ENCODE data around the gene ACE2.

ACE2 gene

DNA sequence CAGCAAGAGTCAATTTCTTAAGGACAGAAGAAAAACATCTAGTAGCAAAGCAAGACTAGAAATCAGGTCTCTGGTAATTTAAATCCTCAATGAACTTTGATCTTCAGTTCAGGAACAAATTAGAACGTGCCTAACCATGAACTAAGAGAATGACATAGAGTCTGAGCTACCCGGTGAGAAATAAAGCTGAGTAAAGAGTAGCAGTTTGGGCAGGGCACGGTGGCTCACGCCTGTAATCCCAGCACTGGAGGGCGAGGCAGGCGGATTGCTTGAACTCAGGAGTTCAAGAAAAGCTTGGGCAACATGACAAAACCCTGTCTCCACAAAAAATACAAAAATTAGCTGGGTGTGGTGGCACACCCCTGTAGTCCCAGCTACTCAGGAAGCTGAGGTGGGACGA lies 37.7 kb downstream of the ACE2 start:
- no peak overlapping the region for H3K27ac ChIP-seq
- TF ChIP-seq, protein P1, sequence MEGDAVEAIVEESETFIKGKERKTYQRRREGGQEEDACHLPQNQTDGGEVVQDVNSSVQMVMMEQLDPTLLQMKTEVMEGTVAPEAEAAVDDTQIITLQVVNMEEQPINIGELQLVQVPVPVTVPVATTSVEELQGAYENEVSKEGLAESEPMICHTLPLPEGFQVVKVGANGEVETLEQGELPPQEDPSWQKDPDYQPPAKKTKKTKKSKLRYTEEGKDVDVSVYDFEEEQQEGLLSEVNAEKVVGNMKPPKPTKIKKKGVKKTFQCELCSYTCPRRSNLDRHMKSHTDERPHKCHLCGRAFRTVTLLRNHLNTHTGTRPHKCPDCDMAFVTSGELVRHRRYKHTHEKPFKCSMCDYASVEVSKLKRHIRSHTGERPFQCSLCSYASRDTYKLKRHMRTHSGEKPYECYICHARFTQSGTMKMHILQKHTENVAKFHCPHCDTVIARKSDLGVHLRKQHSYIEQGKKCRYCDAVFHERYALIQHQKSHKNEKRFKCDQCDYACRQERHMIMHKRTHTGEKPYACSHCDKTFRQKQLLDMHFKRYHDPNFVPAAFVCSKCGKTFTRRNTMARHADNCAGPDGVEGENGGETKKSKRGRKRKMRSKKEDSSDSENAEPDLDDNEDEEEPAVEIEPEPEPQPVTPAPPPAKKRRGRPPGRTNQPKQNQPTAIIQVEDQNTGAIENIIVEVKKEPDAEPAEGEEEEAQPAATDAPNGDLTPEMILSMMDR (conservative IDR thresholded peaks at IDR 0.05) = no peak
- no peak for TF ChIP-seq ZFX (IDR thresholded peaks at IDR 0.05)

DNA sequence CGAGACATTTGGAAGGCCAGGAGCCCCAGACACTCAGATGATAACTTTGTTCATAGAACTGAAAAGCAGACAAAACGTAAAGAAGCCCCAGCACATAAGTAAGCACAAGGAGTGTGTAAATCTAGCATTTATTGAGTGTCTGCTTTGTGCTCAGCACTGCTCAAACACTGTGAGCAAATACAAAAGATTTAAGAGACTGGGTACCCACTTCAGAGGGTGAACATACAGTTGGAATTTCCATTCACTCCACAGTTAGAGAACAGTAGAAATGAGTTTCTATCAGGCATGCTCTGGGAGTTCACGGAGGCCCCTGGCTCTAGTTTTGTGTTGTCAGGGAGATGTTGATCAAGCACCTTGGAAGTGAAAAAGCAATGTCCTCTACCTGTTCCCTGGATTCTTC lies 39.8 kb downstream of the ACE2 start:
- TF ChIP-seq, protein P1 (conservative IDR thresholded peaks at IDR 0.05) = no peak
- TF ChIP-seq ZFX (IDR thresholded peaks at IDR 0.05) = no peak
- H3K27ac ChIP-seq = no peak overlapping the region

DNA sequence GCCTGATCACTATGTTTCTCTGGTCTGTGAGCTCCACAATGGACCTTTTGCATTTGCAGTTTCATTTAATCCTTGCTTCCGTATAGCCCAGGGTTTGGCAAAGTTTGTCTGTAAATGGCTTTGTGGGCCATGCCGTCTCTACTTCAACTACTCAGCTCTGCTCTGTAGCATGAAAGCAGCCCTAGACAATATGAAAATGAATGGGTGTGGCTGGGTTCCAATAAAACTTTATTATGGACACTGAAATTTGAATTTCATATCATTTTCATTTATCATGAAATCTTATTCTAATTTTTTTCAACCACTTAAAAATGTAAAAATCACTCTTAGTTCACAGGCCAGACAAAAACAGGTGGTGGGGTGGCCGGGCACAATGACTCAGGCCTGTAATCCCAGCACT lies 41.5 kb downstream of the ACE2 start:
- H3K27ac ChIP-seq = no peak overlapping the region
- TF ChIP-seq, protein P1 (conservative IDR thresholded peaks at IDR 0.05) = no peak
- TF ChIP-seq ZFX (IDR thresholded peaks at IDR 0.05) = no peak

DNA sequence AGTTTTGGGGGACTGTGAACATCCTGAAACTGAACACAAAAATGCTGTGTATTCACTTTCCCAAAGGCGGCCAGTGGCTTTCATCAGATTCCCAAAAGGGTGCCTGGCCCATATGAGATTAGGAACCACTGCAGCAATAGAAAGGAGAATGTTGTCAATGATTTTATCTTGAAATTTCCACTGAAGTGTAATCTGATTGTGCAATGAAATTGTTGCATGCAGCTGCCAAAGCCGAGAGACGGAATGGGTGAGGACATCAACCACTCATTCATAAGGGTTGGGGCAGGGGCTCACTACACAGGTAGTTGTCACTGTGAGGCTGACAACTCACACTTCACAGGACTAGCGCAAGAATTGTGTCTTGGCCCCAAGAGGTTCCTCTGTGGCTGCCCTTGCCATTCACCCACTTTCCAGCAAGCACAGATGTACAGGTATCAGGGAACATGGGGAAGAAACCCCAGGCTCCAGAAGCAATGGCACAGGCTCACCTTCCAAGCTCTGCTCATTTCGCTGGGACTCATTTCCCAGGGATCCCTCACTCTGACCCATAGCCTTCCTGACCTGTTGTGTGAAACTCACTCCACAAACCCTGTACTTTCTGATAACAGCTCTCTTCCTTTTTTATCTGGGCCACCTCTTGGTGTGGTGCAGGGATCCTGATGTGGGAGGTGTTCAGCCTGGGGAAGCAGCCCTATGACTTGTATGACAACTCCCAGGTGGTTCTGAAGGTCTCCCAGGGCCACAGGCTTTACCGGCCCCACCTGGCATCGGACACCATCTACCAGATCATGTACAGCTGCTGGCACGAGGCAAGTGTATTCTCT lies 51.4 kb downstream of the ACE2 start:
- H3K27ac ChIP-seq = no peak overlapping the region
- TF ChIP-seq, protein P1 (conservative IDR thresholded peaks at IDR 0.05) = no peak
- no peak for TF ChIP-seq ZFX (IDR thresholded peaks at IDR 0.05)

DNA sequence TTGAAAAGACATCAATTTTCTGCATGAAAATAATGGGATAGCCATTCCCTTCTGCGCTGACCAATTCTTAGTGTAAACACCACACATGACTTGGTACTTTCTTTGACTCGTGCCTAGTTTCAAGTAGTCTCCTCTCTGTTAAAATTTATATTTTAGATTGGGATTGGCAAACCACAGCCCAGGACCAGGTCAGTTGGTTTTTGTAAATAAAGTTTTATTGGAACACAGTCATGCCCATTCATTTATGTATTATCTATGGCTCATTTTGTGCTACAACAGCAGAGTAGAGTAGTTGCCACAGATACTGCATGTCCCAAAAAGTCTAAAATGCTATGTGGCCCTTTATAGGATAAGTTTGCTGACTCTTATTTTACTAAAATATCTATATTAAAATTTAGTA lies 53.4 kb downstream of the ACE2 start:
- no peak for TF ChIP-seq ZFX (IDR thresholded peaks at IDR 0.05)
- no peak overlapping the region for H3K27ac ChIP-seq

DNA sequence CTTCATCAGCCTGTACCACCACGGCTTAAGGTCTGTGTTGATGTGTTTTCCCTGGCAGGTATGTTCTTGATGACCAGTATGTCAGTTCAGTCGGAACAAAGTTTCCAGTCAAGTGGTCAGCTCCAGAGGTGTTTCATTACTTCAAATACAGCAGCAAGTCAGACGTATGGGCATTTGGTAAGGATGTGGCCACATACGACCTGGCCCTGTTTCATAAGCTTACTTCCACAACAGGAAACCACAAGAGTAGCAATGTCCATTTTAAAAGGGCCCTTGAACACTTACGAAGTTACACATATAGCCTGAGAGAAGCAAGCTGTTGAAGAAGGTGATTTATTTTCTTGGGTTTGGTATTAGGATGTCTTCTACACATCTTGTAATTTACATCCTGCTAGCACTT lies 54.0 kb downstream of the ACE2 start:
- no peak overlapping the region for H3K27ac ChIP-seq
- TF ChIP-seq, protein P1 (conservative IDR thresholded peaks at IDR 0.05) = no peak
- TF ChIP-seq ZFX (IDR thresholded peaks at IDR 0.05) = no peak

DNA sequence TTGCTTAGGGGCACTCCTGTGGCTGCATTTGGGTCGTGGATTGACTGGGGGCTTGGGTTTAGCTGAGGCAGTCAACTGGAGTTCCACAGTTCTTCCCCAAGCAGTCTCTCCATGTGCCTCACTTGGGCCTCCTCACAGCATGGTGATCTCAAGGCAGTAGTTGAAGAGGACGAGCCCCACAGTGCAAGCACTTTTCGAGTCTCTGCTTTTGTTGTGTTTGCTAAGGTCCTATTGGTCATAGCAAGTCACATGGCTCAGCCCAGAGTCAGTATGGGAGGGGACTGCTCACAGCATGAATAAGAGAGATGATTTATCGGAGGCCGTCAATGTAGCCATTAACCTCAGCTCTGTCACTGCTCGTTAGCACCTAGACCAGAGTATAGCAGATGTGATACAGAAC lies 70.4 kb downstream of the ACE2 start:
- TF ChIP-seq, protein P1 (conservative IDR thresholded peaks at IDR 0.05) = no peak
- TF ChIP-seq ZFX (IDR thresholded peaks at IDR 0.05) = no peak

DNA sequence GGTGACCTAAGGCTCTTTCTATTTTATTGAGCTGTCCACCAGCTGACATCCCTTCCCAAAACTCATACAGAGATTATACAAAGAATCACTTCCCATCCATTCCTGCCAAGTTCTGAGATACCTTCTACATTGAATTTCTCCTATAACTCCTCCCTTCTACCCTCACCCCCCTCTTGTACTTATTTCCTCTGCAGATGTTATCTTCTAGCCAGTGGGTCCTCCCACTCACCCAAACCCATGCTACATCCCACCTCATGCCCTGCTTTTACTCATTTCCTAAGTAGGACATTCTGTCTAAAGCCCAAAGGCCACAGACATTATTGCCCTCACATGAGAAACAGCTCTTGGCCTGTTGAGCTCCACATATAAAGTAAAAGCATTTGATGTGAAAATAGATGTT lies 71.6 kb downstream of the ACE2 start:
- TF ChIP-seq ZFX (IDR thresholded peaks at IDR 0.05) = no peak
- TF ChIP-seq, protein P1 (conservative IDR thresholded peaks at IDR 0.05) = no peak
- H3K27ac ChIP-seq = no peak overlapping the region

More for the DNA sequence above, 70.4 kb downstream of the ACE2 start:
- no peak overlapping the region for H3K27ac ChIP-seq
